Measurements from ENCODE around the gene LTB4R2.

LTB4R2 gene

DNA sequence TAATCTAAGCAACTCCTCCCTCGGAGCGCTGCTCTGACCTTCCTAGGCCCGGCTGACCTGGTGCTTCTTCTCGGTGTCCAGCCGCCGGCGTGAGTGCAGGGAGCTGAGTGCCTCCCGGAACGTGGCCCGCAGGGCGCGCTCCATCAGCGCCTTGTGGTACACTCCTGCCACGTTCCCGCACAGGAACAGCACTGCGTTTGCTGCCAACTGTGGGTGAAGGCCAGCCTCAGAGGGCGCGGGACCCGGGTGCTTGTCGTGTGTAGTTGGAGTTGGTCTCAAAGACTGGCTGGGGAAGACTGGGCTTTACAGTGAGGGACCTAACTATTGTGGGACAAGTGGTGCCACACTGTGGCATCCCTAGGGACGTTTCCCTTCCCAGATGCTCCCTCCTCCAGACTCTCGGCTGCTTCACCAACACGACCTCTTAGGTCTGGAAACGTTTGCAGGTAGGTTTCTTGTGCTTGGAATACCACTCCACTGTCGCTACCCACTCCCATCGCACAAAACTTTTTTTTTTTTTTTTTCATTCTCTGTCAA lies 21.9 kb downstream of the LTB4R2 start:
- TF ChIP-seq, protein P1, sequence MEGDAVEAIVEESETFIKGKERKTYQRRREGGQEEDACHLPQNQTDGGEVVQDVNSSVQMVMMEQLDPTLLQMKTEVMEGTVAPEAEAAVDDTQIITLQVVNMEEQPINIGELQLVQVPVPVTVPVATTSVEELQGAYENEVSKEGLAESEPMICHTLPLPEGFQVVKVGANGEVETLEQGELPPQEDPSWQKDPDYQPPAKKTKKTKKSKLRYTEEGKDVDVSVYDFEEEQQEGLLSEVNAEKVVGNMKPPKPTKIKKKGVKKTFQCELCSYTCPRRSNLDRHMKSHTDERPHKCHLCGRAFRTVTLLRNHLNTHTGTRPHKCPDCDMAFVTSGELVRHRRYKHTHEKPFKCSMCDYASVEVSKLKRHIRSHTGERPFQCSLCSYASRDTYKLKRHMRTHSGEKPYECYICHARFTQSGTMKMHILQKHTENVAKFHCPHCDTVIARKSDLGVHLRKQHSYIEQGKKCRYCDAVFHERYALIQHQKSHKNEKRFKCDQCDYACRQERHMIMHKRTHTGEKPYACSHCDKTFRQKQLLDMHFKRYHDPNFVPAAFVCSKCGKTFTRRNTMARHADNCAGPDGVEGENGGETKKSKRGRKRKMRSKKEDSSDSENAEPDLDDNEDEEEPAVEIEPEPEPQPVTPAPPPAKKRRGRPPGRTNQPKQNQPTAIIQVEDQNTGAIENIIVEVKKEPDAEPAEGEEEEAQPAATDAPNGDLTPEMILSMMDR (IDR thresholded peaks at IDR 0.05; ENCODE audit: control extremely low read depth, extremely low read depth, low read depth, missing control alignments), result no peak
- DNase-seq (ENCODE audit: extremely low spot score), result no peak
- ChIA-PET CTCF (interaction anchor here (0.6 to 21.9 kb wide), 20 partner anchors 9 to 274 kb away, joined by 3 to 629 read pairs (median 18); partner anchors contain the start of genes CBLN3, CIDEB, KHNYN and LTB4R), POLR2A (no interaction called here)

DNA sequence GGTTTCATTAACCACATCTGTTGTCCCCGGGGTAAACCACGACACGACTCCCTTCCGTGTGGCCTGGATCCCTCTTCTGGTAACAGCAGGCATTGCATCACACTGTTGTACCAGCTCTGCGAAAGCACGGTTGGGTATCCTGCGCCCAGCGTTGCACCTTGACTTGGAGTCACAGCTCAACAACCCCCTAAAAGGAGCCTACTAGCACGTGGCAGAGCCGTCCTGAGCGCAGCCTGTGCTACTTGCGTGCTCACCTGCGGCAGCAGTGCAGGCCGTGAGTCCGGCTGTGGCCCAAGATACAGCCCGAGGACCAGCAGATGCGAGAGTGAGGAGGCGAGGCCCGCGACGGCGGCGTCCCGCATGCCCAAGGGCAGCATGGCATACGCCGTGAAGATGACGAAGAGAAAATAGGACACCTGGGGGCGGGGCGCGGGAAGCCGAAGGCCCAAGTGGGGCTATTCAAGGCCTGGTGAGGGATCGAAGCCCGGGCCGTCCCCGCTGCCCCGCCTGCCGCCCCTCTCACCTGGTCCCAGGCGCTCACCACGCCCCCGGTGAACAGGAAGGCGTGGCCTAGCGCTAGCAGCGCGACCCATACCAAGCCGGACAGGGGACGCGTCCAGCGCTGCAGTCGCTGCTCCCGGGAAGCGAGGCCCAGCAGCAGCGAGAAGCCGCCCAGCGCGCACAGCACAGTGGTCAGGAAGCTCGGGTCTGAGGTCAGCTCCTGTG lies 22.5 kb downstream of the LTB4R2 start:
- ChIA-PET POLR2A (interaction anchor here (0.9 to 1.4 kb wide), 3 partner anchors 97 to 105 kb away, joined by 3 to 10 read pairs (median 3); partner anchors contain the start of genes CBLN3 and KHNYN), CTCF (interaction anchor here (0.7 to 21.9 kb wide), 29 partner anchors 9 to 274 kb away, joined by 3 to 629 read pairs (median 14); partner anchors contain the start of genes CBLN3, CIDEB, KHNYN and LTB4R)
- DNase-seq (ENCODE audit: extremely low spot score), result peak; percentile 91
- TF ChIP-seq, protein P1 (IDR thresholded peaks at IDR 0.05; ENCODE audit: control extremely low read depth, extremely low read depth, low read depth, missing control alignments), result peak; percentile 73

DNA sequence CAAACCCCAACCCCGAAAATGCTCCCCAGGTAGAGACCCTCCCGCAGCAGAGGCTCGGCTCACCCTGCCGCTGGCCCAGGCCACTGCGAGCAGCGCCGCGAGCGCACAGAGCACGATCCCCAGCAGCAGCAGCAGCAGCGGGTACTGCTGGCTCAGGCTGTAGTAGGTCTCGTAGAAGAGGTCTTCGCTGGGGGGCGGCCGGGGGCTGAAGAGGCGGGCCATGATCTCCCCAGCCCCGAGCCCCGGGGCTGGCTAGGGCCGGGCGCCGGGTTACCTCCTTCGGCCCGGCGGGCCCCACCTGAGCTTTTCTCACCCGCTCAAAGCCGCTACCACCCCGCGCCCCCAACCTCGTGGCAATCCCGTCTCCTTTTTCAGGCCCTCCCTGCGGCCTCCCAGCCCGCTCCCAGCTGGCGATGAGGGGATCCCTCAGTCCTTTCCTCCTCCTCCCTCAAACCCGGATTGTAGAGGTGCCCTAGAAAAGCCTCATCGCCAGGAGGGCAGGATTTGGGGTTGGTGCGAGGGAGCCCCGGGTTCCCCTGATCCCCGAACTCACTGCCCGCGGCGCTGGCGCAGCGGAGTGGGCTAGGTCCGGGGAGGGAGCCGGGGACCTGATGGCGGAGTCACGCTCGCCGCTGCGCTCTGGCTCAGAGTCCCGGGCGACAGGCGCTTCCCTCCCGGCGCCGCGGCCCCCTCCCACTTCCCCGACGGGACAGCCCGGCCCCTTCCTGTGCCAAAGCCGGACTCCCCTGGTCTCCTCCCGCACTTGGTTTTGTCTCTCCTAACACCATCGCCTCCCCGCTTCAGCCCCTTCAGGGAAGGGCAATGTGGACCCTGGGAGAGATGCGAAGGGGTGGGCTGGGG lies 24.7 kb downstream of the LTB4R2 start, which contains the start of gene ADCY4:
Gene ADCY4, minus strand, starts transcription at position 641 of the 861 bp plus-strand sequence. Its CDS starts 419 bp downstream, at position 222.
- DNase-seq (ENCODE audit: extremely low spot score), result no peak
- CTCF ChIA-PET, result interaction anchor here (1.1 to 21.9 kb wide), 17 partner anchors 11 to 125 kb away, joined by 3 to 629 read pairs (median 17); partner anchors contain the start of genes CBLN3, CIDEB, KHNYN and LTB4R
- TF ChIP-seq, protein P1 (IDR thresholded peaks at IDR 0.05; ENCODE audit: control extremely low read depth, extremely low read depth, low read depth, missing control alignments), result no peak
- POLR2A ChIA-PET, result interaction anchor here (0.6 kb wide), 1 partner anchor 68 kb away, joined by 5 read pairs; no protein-coding TSS in a partner anchor

DNA sequence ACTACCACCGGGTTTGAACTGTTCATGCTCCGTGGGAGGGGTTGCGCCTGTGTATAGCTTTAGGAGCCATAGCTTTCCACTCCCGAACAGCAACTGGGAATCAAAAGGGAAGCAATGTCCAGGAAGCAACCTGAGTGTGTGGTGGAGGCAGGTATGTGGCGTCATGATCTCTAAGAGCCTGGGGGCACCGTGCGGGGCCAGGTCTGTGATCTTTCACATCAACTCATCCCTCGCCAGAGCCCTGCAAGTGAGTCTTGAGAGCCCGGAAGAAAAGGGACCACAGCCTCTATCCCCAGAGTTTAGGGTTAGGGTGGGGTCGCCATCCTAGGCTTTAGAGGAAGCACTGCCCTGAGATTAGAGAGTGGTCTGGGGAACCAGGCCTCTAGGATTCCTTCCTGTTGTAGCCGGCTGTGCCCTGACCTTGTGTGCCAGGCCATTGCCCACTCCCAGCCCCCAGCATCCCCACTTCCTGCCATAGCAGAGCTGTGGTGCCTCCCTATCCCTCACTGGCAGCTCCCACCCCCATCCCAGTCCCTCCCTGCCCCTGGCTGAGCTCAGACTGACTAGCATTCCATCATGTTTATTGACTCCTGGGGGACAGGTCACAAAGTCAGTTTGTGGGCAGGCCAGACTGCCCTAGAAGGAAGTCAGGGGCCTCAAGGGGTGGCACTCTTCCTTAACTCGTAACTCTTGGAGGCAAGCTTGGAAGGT lies 25.7 kb downstream of the LTB4R2 start:
- CTCF ChIA-PET, result interaction anchor here (0.9 to 21.9 kb wide), 8 partner anchors 8 to 106 kb away, joined by 3 to 629 read pairs (median 7); partner anchors contain the start of genes CBLN3, CIDEB, KHNYN and SDR39U1
- TF ChIP-seq, protein P1 (IDR thresholded peaks at IDR 0.05; ENCODE audit: control extremely low read depth, extremely low read depth, low read depth, missing control alignments), result no peak
- POLR2A ChIA-PET, result no interaction called here
- no peak for DNase-seq (ENCODE audit: extremely low spot score)

DNA sequence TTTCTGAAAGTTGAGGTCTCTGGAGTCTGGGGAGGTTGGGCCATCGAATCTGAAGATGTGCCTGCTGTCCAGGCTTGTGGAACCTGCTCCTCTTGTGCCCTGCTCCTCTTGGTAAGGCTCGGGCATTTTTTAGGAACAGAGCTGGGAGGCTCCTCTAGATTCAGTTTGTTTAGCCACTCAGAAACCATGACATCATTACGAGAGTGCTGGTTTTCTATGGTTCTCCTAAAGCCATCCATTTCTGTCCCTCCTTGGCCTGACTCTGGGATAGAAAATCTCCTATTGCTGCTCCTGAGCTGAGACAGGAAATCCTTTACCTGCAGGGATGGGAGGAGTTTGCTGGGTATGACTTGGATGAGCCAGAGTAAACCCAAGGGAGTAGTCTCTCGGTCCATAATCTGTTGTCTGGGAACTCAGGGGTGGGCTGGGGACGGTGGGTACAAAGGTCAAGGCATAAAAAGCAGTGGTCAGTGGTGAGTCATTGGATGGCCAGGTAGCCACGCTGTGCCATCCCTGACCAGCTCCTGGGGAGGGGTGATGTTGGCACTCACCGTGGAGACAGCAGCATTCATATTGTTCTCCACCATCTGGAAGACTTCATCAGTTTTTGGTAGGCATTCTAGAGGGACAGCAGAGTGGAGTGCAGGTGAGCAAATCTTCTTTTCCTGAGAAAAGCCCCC lies 27.3 kb downstream of the LTB4R2 start:
- DNase-seq (ENCODE audit: extremely low spot score), result no peak
- ChIA-PET CTCF (interaction anchor here (0.9 to 21.9 kb wide), 9 partner anchors 10 to 97 kb away, joined by 3 to 629 read pairs (median 5); partner anchors contain the start of genes CBLN3, CIDEB, KHNYN and LTB4R2), POLR2A (no interaction called here)
- TF ChIP-seq, protein P1 (IDR thresholded peaks at IDR 0.05; ENCODE audit: control extremely low read depth, extremely low read depth, low read depth, missing control alignments), result no peak
